Measurements from ENCODE around the gene CNTROB.

CNTROB gene

DNA sequence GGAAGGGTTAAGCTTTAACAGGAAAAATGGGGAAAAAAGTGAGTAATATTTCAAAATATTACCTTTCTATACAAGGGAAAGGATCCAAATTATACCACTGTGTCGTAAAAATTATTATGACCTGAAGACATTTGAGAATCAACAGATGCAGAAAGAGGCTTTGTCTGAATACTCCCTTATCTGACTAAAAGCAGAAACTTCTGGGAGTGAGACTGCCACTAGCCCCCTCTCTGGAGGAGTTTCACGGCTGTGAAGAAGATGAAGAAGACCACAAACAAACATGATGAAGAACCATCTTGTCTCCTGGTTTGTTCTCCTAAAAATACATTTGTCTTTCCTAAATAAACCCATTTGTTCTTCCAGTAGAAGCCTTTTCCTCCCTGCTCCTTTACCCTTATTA lies 29.4 kb downstream of the CNTROB start:
- TF ChIP-seq TAF1 (IDR thresholded peaks at IDR 0.05; ENCODE audit: borderline replicate concordance, insufficient read depth, low read length) (no peak), FOXP2 (optimal IDR thresholded peaks at IDR 0.05; ENCODE audit: borderline replicate concordance, extremely low read depth, extremely low read length, insufficient read depth) (no peak), SIN3A (IDR thresholded peaks at IDR 0.05; ENCODE audit: borderline replicate concordance, insufficient read depth, low read length) (no peak), POLR2AphosphoS5 (IDR thresholded peaks at IDR 0.05; ENCODE audit: low read depth, low read length) (no peak)
- TF ChIP-seq, protein P1, sequence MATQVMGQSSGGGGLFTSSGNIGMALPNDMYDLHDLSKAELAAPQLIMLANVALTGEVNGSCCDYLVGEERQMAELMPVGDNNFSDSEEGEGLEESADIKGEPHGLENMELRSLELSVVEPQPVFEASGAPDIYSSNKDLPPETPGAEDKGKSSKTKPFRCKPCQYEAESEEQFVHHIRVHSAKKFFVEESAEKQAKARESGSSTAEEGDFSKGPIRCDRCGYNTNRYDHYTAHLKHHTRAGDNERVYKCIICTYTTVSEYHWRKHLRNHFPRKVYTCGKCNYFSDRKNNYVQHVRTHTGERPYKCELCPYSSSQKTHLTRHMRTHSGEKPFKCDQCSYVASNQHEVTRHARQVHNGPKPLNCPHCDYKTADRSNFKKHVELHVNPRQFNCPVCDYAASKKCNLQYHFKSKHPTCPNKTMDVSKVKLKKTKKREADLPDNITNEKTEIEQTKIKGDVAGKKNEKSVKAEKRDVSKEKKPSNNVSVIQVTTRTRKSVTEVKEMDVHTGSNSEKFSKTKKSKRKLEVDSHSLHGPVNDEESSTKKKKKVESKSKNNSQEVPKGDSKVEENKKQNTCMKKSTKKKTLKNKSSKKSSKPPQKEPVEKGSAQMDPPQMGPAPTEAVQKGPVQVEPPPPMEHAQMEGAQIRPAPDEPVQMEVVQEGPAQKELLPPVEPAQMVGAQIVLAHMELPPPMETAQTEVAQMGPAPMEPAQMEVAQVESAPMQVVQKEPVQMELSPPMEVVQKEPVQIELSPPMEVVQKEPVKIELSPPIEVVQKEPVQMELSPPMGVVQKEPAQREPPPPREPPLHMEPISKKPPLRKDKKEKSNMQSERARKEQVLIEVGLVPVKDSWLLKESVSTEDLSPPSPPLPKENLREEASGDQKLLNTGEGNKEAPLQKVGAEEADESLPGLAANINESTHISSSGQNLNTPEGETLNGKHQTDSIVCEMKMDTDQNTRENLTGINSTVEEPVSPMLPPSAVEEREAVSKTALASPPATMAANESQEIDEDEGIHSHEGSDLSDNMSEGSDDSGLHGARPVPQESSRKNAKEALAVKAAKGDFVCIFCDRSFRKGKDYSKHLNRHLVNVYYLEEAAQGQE (IDR thresholded peaks at IDR 0.05; ENCODE audit: insufficient read depth in 1 of 2, low read depth in 2 of 2, low read length in 2 of 2) = no peak

DNA sequence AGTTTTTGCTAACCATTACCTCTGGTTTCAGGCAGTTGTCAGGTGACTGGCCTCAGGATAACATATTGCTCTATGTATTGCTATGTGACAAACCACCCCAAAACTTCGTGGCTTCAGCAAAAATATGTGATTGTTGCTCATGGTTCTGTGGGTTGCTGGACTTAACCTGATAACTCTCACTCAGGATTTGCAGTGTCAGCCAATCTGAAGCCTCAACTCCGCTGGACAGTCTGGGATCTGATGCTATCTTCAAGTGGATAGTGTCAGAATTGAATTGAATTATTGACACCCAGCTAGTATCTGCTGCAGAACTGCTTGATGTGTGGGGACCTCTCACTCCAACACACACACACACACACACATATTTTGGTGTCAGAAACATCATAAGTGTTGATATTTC lies 35.7 kb downstream of the CNTROB start:
- TF ChIP-seq SIN3A (IDR thresholded peaks at IDR 0.05; ENCODE audit: borderline replicate concordance, insufficient read depth, low read length) (no peak), FOXP2 (optimal IDR thresholded peaks at IDR 0.05; ENCODE audit: borderline replicate concordance, extremely low read depth, extremely low read length, insufficient read depth) (no peak), TAF1 (IDR thresholded peaks at IDR 0.05; ENCODE audit: borderline replicate concordance, insufficient read depth, low read length) (no peak), POLR2AphosphoS5 (IDR thresholded peaks at IDR 0.05; ENCODE audit: low read depth, low read length) (no peak)
- TF ChIP-seq, protein P1 (IDR thresholded peaks at IDR 0.05; ENCODE audit: insufficient read depth in 1 of 2, low read depth in 2 of 2, low read length in 2 of 2) = no peak

DNA sequence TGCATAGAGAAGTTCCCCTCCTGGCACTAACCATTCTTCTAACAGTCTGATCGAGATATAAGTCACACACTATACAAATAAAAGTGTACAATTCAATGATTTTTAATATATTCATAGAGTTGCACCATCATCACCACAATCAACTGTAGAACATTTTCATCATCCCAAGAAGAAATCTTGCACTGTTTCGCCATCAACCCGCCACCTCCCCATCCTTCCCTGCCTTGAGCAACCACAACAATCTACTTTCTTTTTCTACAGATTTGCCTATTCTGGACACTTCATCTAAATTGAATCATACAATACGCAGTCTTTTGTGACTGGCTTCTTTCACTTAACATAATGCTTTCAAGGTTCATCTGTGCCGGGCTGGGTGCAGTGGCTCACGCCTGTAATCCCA lies 37.4 kb downstream of the CNTROB start:
- TF ChIP-seq POLR2AphosphoS5 (IDR thresholded peaks at IDR 0.05; ENCODE audit: low read depth, low read length) (no peak), TAF1 (IDR thresholded peaks at IDR 0.05; ENCODE audit: borderline replicate concordance, insufficient read depth, low read length) (no peak), FOXP2 (optimal IDR thresholded peaks at IDR 0.05; ENCODE audit: borderline replicate concordance, extremely low read depth, extremely low read length, insufficient read depth) (no peak), SIN3A (IDR thresholded peaks at IDR 0.05; ENCODE audit: borderline replicate concordance, insufficient read depth, low read length) (no peak)

DNA sequence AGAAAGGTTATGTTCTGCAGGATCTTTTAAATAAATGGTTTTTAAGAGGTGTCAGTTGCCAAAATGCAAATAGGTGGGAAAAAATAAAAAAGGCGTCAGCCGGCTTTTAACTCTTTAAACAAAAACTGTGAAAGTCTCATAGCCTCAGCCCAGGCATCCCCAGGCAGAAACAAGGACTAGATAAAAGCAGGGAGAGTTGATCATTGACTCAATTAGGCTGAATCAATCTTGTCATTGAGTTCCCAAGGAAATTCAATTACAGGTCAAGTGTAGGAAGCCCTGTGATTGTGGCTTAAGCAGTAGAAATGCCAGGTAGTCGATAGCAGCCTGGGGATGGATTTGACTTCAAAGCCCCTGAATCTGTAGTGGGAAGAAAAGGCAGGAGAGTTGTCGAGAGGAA lies 39.6 kb downstream of the CNTROB start:
- TF ChIP-seq SIN3A (IDR thresholded peaks at IDR 0.05; ENCODE audit: borderline replicate concordance, insufficient read depth, low read length) (no peak), POLR2AphosphoS5 (IDR thresholded peaks at IDR 0.05; ENCODE audit: low read depth, low read length) (no peak), FOXP2 (optimal IDR thresholded peaks at IDR 0.05; ENCODE audit: borderline replicate concordance, extremely low read depth, extremely low read length, insufficient read depth) (no peak), TAF1 (IDR thresholded peaks at IDR 0.05; ENCODE audit: borderline replicate concordance, insufficient read depth, low read length) (no peak)
- TF ChIP-seq, protein P1 (IDR thresholded peaks at IDR 0.05; ENCODE audit: insufficient read depth in 1 of 2, low read depth in 2 of 2, low read length in 2 of 2) = no peak

DNA sequence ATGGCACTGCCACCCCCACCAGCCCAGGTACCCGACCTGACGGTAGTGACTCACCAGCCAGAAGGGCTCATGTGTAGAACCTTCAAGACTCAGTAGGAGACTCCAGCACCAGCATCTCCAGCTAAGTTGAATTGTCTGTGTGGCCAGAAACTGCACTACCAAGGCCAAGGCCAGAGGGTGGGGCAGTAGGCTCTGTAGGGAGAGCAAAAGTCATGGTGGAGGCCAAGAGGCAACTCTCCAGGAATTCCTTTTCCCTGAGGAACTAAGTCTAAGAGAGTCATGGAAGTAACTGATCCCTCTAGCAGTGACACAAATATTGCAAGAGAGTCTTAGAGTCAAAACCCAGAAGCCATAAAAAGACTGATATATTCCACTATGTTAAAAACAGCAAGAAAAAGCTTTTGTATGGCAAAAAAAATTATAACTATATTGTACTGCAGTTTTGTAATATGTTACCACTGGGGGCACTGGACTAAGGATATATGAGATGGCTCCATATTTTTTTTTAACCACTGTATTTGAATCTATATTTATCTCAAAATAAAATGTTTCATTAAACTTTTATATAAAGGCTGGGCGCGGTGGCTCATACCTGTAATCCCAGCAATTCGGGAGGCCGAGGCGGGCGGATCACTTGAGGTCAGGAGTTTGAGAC lies 40.3 kb downstream of the CNTROB start:
- TF ChIP-seq, protein P1 (IDR thresholded peaks at IDR 0.05; ENCODE audit: insufficient read depth in 1 of 2, low read depth in 2 of 2, low read length in 2 of 2) = no peak
- no peak for TF ChIP-seq SIN3A (IDR thresholded peaks at IDR 0.05; ENCODE audit: borderline replicate concordance, insufficient read depth, low read length)

Measured in PFSK-1 (cell line).